H1 (cell line): ENCODE data around the gene ZNF385B. TPM values are rescaled to one million over a fixed set of nuclear protein-coding genes. Genes with fewer than 3 reads are reported as not detected.

Experiments
- CTCF ChIA-PET: fragments of 300-600 bp; sonication (Branson Sonifier 250); formaldehyde crosslinking; loops from one replicate; lab custom pipeline; 2021; ENCODE audit not compliant: partially characterized antibody; lab: Charles Lee
- POLR2A ChIA-PET: fragments of 300-600 bp; sonication (Branson Sonifier 250); formaldehyde crosslinking; loops from one replicate; lab custom pipeline; 2021; ENCODE audit warnings: inconsistent platforms; ENCODE audit not compliant: partially characterized antibody; lab: Charles Lee
- DNase-seq, 2 experiments: peaks; one replicate each; pipeline versions ENCODE4 v3.0.0 to v3.0.0-alpha.2; 2010 to 2022; ENCODE audit warnings: low spot score in 2 of 2, low read depth in 1 of 2, mixed read lengths in 1 of 2
- FAIRE-seq: peaks from 2 replicates; lab custom pipeline; 2011; peaks lifted over from hg19 to GRCh38; lab: Jason Lieb, UNC
- H2AFZ ChIP-seq: 2 replicates; pipeline ENCODE4 v1.8.1; 2012; ENCODE audit warnings: low read length, inconsistent platforms
- H2AK5ac ChIP-seq: 2 replicates; pipeline ENCODE4 v1.6.1; 2013; ENCODE audit warnings: low read depth, low read length
- H2BK120ac ChIP-seq: replicated peaks from 2 replicates; pipeline ENCODE3; 2013; ENCODE audit warnings: low read depth, low read length, inconsistent platforms
- H2BK12ac ChIP-seq: 2 replicates; pipeline ENCODE4 v1.6.1; 2013; ENCODE audit warnings: low read depth, low read length
- H2BK15ac ChIP-seq: 2 replicates; pipeline ENCODE4 v1.6.1; 2013; ENCODE audit warnings: low read length
- H2BK20ac ChIP-seq: 2 replicates; pipeline ENCODE4 v1.6.1; 2013; ENCODE audit warnings: low read length
- H2BK5ac ChIP-seq: 2 replicates; pipeline ENCODE4 v1.6.1; 2013; ENCODE audit warnings: low read depth, low read length
- H3K14ac ChIP-seq: 2 replicates; pipeline ENCODE4 v1.6.1; 2013; ENCODE audit warnings: inconsistent platforms; ENCODE audit not compliant: insufficient read length
- H3K18ac ChIP-seq: 2 replicates; pipeline ENCODE4 v1.6.1; 2013; ENCODE audit warnings: low read length; ENCODE audit errors: extremely low read depth
- H3K23ac ChIP-seq: 2 replicates; pipeline ENCODE4 v1.6.1; 2013; ENCODE audit warnings: inconsistent platforms; ENCODE audit not compliant: insufficient read length
- H3K23me2 ChIP-seq: 2 replicates; pipeline ENCODE4 v1.6.1; 2013; ENCODE audit warnings: low read depth, low read length
- H3K27ac ChIP-seq: 2 replicates; pipeline ENCODE4 v1.6.1; 2011; ENCODE audit warnings: low read depth, low read length, inconsistent platforms
- H3K27me3 ChIP-seq, 4 experiments: replicated peaks in 1 of 4; 1 replicate in 1 of 4; 2 replicates in 3 of 4; pipeline versions ENCODE4 v1.6.1 to v1.8.1; 2011 to 2013; ENCODE audit warnings: low read length in 3 of 4, mild to moderate bottlenecking in 3 of 4, inconsistent platforms in 2 of 4, mixed read lengths in 2 of 4, moderate library complexity in 1 of 4; ENCODE audit not compliant: control insufficient read depth in 3 of 4, insufficient read depth in 3 of 4; ENCODE audit errors: extremely low read depth in 1 of 4
- H3K36me3 ChIP-seq, 4 experiments: 2 replicates each; pipeline versions ENCODE4 v1.6.1 to v1.8.1; 2011 to 2013; ENCODE audit warnings: mild to moderate bottlenecking in 4 of 4, low read length in 3 of 4, moderate library complexity in 2 of 4, control low read depth in 1 of 4, inconsistent platforms in 1 of 4; ENCODE audit not compliant: insufficient read depth in 4 of 4, control insufficient read depth in 2 of 4
- H3K4ac ChIP-seq: replicated peaks from 2 replicates; pipeline ENCODE3; 2013; ENCODE audit warnings: low read length, low read depth, mixed read lengths, inconsistent platforms; ENCODE audit not compliant: insufficient read length
- H3K4me1 ChIP-seq, 4 experiments: replicated peaks in 1 of 4; 1 replicate in 1 of 4; 2 replicates in 3 of 4; pipeline versions ENCODE4 v1.6.1 to v1.8.1; 2011 to 2013; ENCODE audit warnings: low read length in 3 of 4, inconsistent platforms in 2 of 4, mixed read lengths in 1 of 4; ENCODE audit not compliant: insufficient read depth in 4 of 4, control insufficient read depth in 3 of 4
- H3K4me2 ChIP-seq, 2 experiments: 2 replicates each; pipeline versions ENCODE4 v1.6.1 to v1.8.1; 2011 to 2013; ENCODE audit warnings: low read depth in 2 of 2, low read length in 2 of 2, control low read depth in 1 of 2, inconsistent platforms in 1 of 2, mild to moderate bottlenecking in 1 of 2; ENCODE audit not compliant: insufficient read depth in 1 of 2
- H3K4me3 ChIP-seq, 4 experiments: fragments of 200-600, 300-600 bp in 1 of 4; sonication (generic), shearing (Covaris generic), sonication (Bioruptor Twin) in 1 of 4; 2 replicates each; pipeline versions ENCODE4 v1.5.1 to v1.8.1; 2011 to 2016; ENCODE audit warnings: low read length in 4 of 4, low read depth in 3 of 4, control low read depth in 2 of 4, inconsistent platforms in 2 of 4, mild to moderate bottlenecking in 2 of 4, mixed read lengths in 1 of 4, moderate library complexity in 1 of 4; ENCODE audit not compliant: insufficient read depth in 2 of 4; ENCODE audit errors: extremely low read depth in 1 of 4
- H3K56ac ChIP-seq: replicated peaks from 2 replicates; pipeline ENCODE3; 2013; ENCODE audit warnings: low read depth, mild to moderate bottlenecking, mixed read lengths, low read length, inconsistent platforms; ENCODE audit not compliant: insufficient read length
- H3K79me1 ChIP-seq: 2 replicates; pipeline ENCODE4 v1.6.1; 2013; ENCODE audit warnings: low read depth, low read length, control low read depth
- H3K79me2 ChIP-seq, 2 experiments: 2 replicates each; pipeline versions ENCODE4 v1.6.1 to v1.8.1; 2012 to 2013; ENCODE audit warnings: low read length in 2 of 2, mild to moderate bottlenecking in 2 of 2, inconsistent platforms in 1 of 2; ENCODE audit not compliant: insufficient read depth in 2 of 2, control insufficient read depth in 1 of 2
- H3K9ac ChIP-seq, 4 experiments: replicated peaks in 1 of 4; 1 replicate in 1 of 4; 2 replicates in 3 of 4; pipeline versions ENCODE4 v1.6.1 to v1.8.1; 2011 to 2013; ENCODE audit warnings: low read depth in 3 of 4, low read length in 3 of 4, control low read depth in 2 of 4, mild to moderate bottlenecking in 2 of 4, moderate library complexity in 2 of 4, inconsistent platforms in 1 of 4; ENCODE audit errors: extremely low read depth in 1 of 4
- H3K9me3 ChIP-seq, 2 experiments: 2 replicates each; pipeline versions ENCODE4 v1.6.1 to v1.8.1; 2012 to 2013; ENCODE audit warnings: mild to moderate bottlenecking in 2 of 2, moderate library complexity in 2 of 2, control low read depth in 1 of 2, inconsistent platforms in 1 of 2, low read depth in 1 of 2, low read length in 1 of 2, mixed read lengths in 1 of 2; ENCODE audit not compliant: insufficient read depth in 2 of 2
- H4K20me1 ChIP-seq, 2 experiments: replicated peaks in 1 of 2; 2 replicates each; pipeline versions ENCODE3 to v1.8.1; 2011 to 2013; ENCODE audit warnings: inconsistent platforms in 2 of 2, low read length in 2 of 2, mild to moderate bottlenecking in 1 of 2; ENCODE audit not compliant: insufficient read depth in 2 of 2, control insufficient read depth in 1 of 2
- H4K5ac ChIP-seq: 2 replicates; pipeline ENCODE4 v1.6.1; 2013; ENCODE audit warnings: low read length, low read depth, mixed read lengths, inconsistent platforms; ENCODE audit not compliant: insufficient read length
- H4K8ac ChIP-seq: 2 replicates; pipeline ENCODE4 v1.8.0; 2013; ENCODE audit warnings: mild to moderate bottlenecking, moderate library complexity, low read length, inconsistent platforms; ENCODE audit not compliant: insufficient read depth; ENCODE audit errors: extremely low read depth
- H4K91ac ChIP-seq: replicated peaks from 2 replicates; pipeline ENCODE3; 2013; ENCODE audit warnings: low read length, mixed read lengths, inconsistent platforms; ENCODE audit not compliant: insufficient read length
- BCL11A ChIP-seq, 2 experiments: IDR thresholded peaks; one replicate each; pipeline ENCODE4 v1.6.1; 2011; ENCODE audit warnings: low read depth in 2 of 2, low read length in 2 of 2, mild to moderate bottlenecking in 2 of 2
- BRCA1 ChIP-seq: IDR thresholded peaks from 2 replicates; pipeline ENCODE4 v1.6.1; 2012; ENCODE audit warnings: low read depth, low read length, improper control_type of control experiment
- CHD2 ChIP-seq: IDR thresholded peaks from 2 replicates; pipeline ENCODE4 v1.6.1; 2012; ENCODE audit warnings: low read length, improper control_type of control experiment
- EZH2 ChIP-seq: fragments of 200-600 bp; sonication (generic); IDR thresholded peaks from 2 replicates; pipeline ENCODE4 v1.7.1; 2012; ENCODE audit warnings: low read depth, mild to moderate bottlenecking, moderate library complexity, low read length, inconsistent platforms; ENCODE audit not compliant: severe bottlenecking
- FOSL1 ChIP-seq: IDR thresholded peaks from 2 replicates; pipeline ENCODE4 v1.6.1; 2011; ENCODE audit warnings: mild to moderate bottlenecking, low read depth, low read length, moderate library complexity; ENCODE audit not compliant: insufficient read depth
- MAFK ChIP-seq: IDR thresholded peaks from 2 replicates; pipeline ENCODE4 v1.6.1; 2012; ENCODE audit warnings: low read depth, mild to moderate bottlenecking, improper control_type of control experiment, low read length
- NRF1 ChIP-seq: IDR thresholded peaks from 2 replicates; pipeline ENCODE4 v1.6.1; 2011; ENCODE audit warnings: mild to moderate bottlenecking, low read depth, low read length, improper control_type of control experiment
- POU5F1 ChIP-seq: IDR thresholded peaks from 2 replicates; pipeline ENCODE4 v1.6.1; 2011; ENCODE audit warnings: low read depth, mild to moderate bottlenecking, low read length, moderate library complexity
- RNF2 ChIP-seq: fragments of 200-900, 300-1000 bp; sonication (generic); IDR thresholded peaks from 2 replicates; pipeline ENCODE4 v1.7.1; 2016; ENCODE audit warnings: borderline replicate concordance, low read depth, mild to moderate bottlenecking, antibody characterized with exemption, low read length; ENCODE audit not compliant: poor library complexity, severe bottlenecking; ENCODE audit errors: missing control alignments
- SAP30 ChIP-seq: fragments of 300-600 bp; sonication (generic); IDR thresholded peaks from 2 replicates; pipeline ENCODE4 v1.7.1; 2012; ENCODE audit warnings: low read length, moderate library complexity, mild to moderate bottlenecking, inconsistent platforms; ENCODE audit not compliant: insufficient read depth, insufficient replicate concordance
- SP2 ChIP-seq: IDR thresholded peaks from 2 replicates; pipeline ENCODE4 v1.6.1; 2012; ENCODE audit warnings: mild to moderate bottlenecking, low read length, inconsistent platforms
- USF2 ChIP-seq: IDR thresholded peaks from 2 replicates; pipeline ENCODE4 v1.6.1; 2011; ENCODE audit warnings: low read length, improper control_type of control experiment
- ZNF274 ChIP-seq: IDR thresholded peaks from 2 replicates; pipeline ENCODE4 v1.7.0; 2012; ENCODE audit warnings: low read length, borderline replicate concordance; ENCODE audit errors: extremely low read depth
- WGBS, 2 experiments: shearing (Covaris generic) in 1 of 2; methylation state at CpG; one replicate each; pipeline versions ENCODE4 v1.1.6 to v1.1.7; 2013 to 2015; ENCODE audit warnings: low lambda C conversion rate in 2 of 2, mixed read lengths in 2 of 2, inconsistent platforms in 1 of 2, low coverage in 1 of 2, missing lambda C conversion rate in 1 of 2; ENCODE audit not compliant: insufficient replicate concordance in 2 of 2, insufficient coverage in 1 of 2, insufficient read length in 1 of 2; ENCODE audit errors: extremely low coverage in 1 of 2, missing lambda C conversion rate in 1 of 2; 5-methylcytosine and 5-hydroxymethylcytosine counted together
- polyA plus RNA-seq, 7 experiments: library from polyadenylated mRNA; depleted of rRNA in 3 of 7; stranded (reverse) in 5 of 7; unstranded in 2 of 7; fragments of >200 nt in 5 of 7; fragments of 200-250 nt in 2 of 7; gene quantifications; 1 replicate in 5 of 7; 2 replicates in 1 of 7; 4 replicates in 1 of 7; pipeline versions ENCODE4 v1.2.1 to v1.2.3, GENCODE V29; 2011 to 2013; ENCODE audit warnings: missing spikeins in 2 of 7, mixed read lengths in 2 of 7
- total RNA-seq: library from RNA; stranded (reverse); fragmentation: NEBNext Ultra II Directional; extraction: Animal tissue kit (Norgen Biotek cat#: 25700); gene quantifications from 2 replicates; pipeline ENCODE4 v1.2.1, GENCODE V29; 2021

Gene ZNF385B
- total and polyA plus RNA-seq, 2 of the 8 experiments (the other 6 are each of a cell fraction or from before 2014, with no cell fraction given) = 1.1 to 3.7 TPM

- no peak for FAIRE-seq
- no peak for TF ChIP-seq NRF1
- TF ChIP-seq ZNF274 = no peak
- no peak for TF ChIP-seq MAFK
- no peak for TF ChIP-seq RNF2
- TF ChIP-seq USF2 = no peak
- TF ChIP-seq EZH2 = no peak
- TF ChIP-seq BRCA1 = no peak
- no peak for TF ChIP-seq POU5F1
- TF ChIP-seq BCL11A (IDR thresholded peaks at IDR 0.05; ENCODE audit: low read depth in 2 of 2, low read length in 2 of 2) = no peak
- no peak for TF ChIP-seq FOSL1
- no peak for TF ChIP-seq SAP30
- TF ChIP-seq CHD2 = no peak
- no peak for TF ChIP-seq SP2
Observed at GRCh38 chr2:179702912-179703311, 158.5 kb downstream of the ZNF385B start.

More at GRCh38 chr2:179702912-179703311, 158.5 kb downstream of the ZNF385B start:
- H2BK12ac ChIP-seq = no peak overlapping the region
- H3K23ac ChIP-seq = no peak overlapping the region
- no peak overlapping the region for H2BK15ac ChIP-seq
- no peak overlapping the region for H3K4ac ChIP-seq
- no peak overlapping the region for H3K4me2 ChIP-seq
- no peaks in the 10 kb centered on the region for H3K4me1 ChIP-seq
- ChIA-PET CTCF (no interaction called here), POLR2A (no interaction called here)
- no peaks in the 10 kb centered on the region for H3K9me3 ChIP-seq
- no peak for DNase-seq
- H3K18ac ChIP-seq = no peak overlapping the region
- no peaks in the 10 kb centered on the region for H3K27me3 ChIP-seq
- H3K79me1 ChIP-seq = no peaks in the 10 kb centered on the region
- 84% methylated on average over 1 of the region's 1 CpG; no CpG with 5 or more reads in 1 of the 2 experiments for WGBS, 2 experiments
- H2AFZ ChIP-seq = no peak overlapping the region
- no peak overlapping the region for H2BK120ac ChIP-seq
- no peak overlapping the region for H2BK20ac ChIP-seq
- no peak overlapping the region for H2BK5ac ChIP-seq
- no peak overlapping the region for H3K27ac ChIP-seq
- no peak overlapping the region for H3K56ac ChIP-seq
- H4K20me1 ChIP-seq = no peaks in the 10 kb centered on the region
- no peak overlapping the region for H2AK5ac ChIP-seq
- no peak overlapping the region for H4K8ac ChIP-seq
- no peaks in the 10 kb centered on the region for H3K23me2 ChIP-seq
- no peak overlapping the region for H3K9ac ChIP-seq
- H3K36me3 ChIP-seq = no peaks in the 10 kb centered on the region
- no peak overlapping the region for H4K91ac ChIP-seq
- no peak overlapping the region for H3K14ac ChIP-seq
- no peak overlapping the region for H4K5ac ChIP-seq
- no peaks in the 10 kb centered on the region for H3K79me2 ChIP-seq
- no peak overlapping the region for H3K4me3 ChIP-seq
